HG03175 (cell line): ENCODE data around the gene ATXN10.
A peak's percentile ranks its signal among the peaks of the same experiment; 100 is the strongest.
"Not testable (repeated sequence)": the region's sequence is repeated elsewhere in the genome, so short reads cannot be mapped to it uniquely, and the experiment has no call there.

Experiments
- ATAC-seq: cut with Tn5 transposase; IDR thresholded peaks from one replicate; pipeline ENCODE4 v1.9.1; 2021; ENCODE audit warnings: mild to moderate bottlenecking, moderate library complexity; ENCODE audit not compliant: unreplicated experiment

ATXN10 gene

DNA sequence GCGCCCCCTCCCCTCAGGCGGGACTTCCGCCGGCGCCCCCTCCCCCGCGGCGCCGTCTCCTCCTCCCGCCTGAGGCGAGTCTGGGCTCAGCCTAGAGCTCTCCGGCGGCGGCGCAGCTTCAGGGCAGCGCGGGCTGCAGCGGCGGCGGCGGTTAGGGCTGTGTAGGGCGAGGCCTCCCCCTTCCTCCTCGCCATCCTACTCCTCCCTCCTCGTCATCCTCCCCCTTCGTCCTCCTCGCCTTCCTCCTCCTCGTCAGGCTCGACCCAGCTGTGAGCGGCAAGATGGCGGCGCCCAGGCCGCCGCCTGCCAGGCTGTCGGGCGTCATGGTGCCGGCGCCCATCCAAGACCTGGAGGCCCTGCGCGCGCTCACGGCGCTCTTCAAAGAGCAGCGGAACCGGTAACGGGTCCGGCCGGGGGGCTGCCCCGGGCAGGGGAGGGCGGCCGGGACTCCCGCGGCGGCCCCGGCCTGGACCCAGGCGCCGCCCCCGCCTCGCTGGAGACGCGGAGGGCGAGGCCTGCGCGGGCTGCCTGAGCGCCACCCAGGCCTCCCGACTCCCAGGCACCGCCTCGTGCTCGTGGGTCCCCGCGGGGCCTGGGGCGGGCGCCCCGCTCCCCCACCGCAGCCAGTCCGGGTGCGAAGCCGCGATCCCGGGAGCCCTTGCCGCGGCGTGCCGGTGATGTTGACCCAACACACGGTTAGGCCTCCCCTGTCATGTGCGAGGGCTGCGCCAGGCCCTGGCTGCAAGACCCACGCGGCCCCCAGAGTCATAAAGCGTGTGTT, at the start of gene ATXN10:
Gene ATXN10 (plus strand): TSS at position 52 of the 781 bp plus-strand sequence. CDS start 230 bp downstream, at position 282.
- peak; percentile 56 for ATAC-seq

GRCh38 chr22:45621836-45622600, 49.6 kb upstream of the ATXN10 start:
- no peak for ATAC-seq

GRCh38 chr22:45623464-45624145, 48.0 kb upstream of the ATXN10 start:
- ATAC-seq = not testable (repeated sequence)

DNA sequence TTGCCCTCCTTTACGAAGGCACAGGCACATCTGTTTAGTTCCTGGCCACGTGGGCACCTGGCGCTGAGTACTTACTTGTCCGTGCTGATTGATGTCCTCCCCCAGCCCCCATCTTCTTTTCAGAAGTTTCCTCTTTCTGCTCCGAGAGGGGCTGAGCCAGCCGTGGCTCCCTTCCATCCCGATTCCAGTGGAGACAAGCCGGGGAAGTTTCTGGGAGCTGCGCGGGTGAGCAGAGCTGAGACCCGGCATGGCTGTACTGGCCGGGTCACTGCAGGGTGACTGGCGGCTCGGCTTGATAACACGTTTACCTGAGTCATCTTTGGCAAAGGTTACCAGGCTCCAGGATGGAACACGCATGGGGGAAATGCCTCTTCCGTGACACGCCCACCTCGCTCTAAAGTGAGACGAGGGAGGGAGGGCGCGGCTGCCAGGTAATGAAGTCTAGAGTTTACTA, 45.4 kb upstream of the ATXN10 start:
- no peak for ATAC-seq

DNA sequence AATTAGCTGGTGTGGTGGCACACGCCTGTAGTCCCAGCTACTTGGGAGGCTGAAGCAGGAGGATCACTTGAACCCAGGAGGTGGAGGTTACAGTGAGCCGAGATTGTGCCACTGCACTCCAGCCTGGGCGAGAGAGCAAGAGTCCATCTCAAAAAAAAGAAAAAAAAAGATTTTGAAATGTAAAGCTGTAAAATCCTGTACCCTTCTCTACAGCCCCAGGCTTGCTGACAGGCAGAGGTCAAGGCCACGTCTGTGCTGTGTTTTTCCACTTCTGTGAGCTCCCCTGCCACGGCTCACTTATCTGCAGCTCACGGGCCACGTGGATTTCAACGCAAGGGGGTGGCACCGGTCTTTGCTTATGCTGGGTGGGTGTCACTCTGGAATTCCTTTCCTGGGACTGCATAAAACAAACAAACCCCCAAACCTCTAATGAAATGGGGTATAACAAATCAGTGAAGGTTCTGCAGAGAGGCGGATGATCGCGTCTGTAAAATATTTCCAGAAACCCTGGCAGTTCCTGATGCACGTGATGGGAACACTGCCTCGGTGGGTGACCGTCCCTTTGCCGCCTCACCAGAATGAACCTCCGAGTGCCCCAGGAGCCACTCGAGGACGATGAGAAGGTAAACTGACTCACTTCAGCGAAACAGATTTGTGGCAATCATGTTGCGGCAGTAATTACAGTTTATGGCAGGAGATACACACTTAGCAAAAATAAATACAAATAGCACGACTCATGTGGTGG, 44.0 kb upstream of the ATXN10 start:
- no peak for ATAC-seq

GRCh38 chr22:45628515-45628914, 43.1 kb upstream of the ATXN10 start:
- no peak for ATAC-seq

DNA sequence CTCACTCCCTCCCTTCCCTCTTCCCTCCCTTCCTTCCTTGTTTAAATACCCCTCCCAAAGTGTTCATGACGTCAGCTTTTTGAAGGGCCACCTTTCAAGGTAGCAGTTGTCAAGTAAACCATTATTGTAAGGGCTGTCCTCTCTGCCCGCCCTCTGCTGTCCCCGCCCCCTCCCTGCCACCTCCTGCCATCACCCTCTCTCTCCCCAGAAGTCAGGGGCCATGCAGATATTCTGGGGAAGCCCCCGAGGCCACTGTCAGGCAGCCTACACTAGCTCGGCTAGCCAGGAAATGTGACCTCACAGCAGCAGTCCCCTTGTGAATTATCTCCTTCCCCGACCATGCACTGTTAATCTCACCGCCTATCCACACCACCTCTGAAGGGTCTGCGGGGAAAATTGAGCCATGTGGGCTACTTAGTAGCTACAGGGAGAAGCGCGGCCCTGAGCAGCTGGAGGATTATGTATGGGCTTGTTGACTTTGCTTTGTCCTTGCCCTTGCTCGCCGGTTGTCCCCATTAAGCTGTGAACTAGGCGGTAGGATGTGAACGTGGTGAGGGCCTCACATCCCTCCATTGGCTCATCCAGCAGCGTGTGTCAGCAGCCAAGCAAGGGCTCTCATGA, 42.1 kb upstream of the ATXN10 start:
- ATAC-seq = no peak

DNA sequence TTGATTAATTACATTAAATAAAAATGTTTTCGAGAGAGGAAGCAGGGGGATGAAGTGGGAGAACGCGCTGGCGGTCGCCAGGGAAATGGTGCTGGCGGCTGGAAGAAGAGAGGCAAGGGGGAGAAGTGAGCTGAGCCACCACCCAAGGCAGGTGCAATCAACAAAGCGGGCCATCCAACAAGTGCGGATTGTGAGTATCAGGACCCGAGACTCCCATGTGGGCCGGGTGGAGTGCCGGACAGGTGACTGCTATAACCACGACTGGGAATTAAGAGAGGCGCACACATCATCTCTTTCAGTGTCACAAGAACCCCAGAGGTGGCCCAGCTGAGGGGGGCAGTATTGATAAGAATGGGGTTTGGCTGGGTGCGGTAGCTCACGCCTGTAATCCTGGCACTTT, 41.2 kb upstream of the ATXN10 start:
- no peak for ATAC-seq

- ATAC-seq = no peak
Measured at GRCh38 chr22:45631140-45631840, 40.3 kb upstream of the ATXN10 start.

DNA sequence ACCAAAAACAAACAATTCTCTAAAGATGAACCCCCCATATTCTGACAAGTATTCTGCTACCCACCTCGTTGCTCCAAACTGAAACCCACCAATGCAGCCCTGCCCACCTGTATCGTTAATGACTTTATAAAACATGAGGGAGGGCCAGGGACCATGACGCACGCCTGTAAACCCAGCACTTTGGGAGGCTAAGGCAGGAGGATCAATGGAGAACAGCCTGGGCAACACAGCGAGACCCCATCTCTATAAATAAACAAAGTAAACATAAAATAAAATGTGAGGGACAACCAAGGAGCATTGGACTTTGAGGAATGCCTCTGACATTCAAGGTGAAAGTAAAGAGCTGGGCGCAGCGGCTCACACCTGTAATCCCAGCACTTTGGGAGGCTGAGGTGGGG, 39.8 kb upstream of the ATXN10 start:
- no peak for ATAC-seq

DNA sequence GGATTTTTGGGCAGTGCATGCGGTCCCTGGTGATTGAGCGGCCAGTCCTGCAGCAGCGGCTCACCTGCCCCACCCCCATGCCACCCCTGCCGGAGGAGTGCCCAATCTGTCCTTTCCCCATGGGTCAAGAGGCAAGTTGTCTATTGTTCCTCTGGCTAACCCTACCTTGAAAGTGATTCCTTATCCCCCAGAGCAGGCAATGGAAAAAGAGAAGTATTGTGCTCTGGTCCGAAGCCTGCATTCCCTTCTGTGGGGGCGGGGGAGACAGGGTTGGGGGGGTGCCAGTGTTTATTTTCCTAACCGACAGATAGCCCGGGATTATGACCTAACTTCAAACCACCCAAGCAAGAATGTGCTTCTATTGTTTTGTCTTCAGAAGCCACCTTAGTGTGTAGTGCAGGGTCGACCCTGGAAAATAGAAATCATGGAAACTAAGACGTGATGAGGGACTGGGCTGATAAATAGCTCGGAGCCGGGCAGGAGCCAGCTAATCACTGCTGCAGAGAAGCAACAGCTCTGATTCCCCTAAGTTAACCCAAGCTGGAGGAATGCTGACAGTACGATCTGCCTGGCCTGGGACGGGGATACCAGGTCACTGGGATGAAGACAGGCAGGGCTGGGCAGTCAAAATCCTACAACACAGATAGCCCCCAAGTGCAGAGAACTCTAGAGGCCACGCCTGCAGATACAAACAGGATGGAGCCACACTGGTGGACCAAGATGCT, 38.7 kb upstream of the ATXN10 start:
- ATAC-seq = no peak

DNA sequence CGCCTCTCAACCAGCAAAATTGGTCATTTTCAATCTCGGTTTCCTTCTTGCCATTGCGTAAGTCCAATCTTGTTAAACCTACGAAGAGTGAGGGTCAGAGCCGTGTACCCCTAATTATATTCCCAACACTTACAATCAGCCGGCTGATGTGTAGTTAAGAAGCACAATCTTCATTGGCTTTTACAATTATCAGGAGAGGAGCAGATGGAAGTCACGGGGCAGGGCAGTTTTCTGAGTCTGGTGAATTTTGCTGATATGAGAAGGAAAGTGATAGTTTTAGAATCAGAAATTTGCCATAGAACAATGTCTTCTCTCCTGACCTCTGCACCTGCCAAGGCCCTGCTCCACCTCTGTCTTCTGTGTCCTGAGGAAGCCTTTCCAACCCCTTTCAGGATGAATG, 35.0 kb upstream of the ATXN10 start:
- ATAC-seq = no peak

- no peak for ATAC-seq
Measured at GRCh38 chr22:45638197-45638596, 33.4 kb upstream of the ATXN10 start.

- no peak for ATAC-seq
Measured at GRCh38 chr22:45638834-45639746, 32.5 kb upstream of the ATXN10 start.

GRCh38 chr22:45639747-45640102, 31.9 kb upstream of the ATXN10 start:
- no peak for ATAC-seq

DNA sequence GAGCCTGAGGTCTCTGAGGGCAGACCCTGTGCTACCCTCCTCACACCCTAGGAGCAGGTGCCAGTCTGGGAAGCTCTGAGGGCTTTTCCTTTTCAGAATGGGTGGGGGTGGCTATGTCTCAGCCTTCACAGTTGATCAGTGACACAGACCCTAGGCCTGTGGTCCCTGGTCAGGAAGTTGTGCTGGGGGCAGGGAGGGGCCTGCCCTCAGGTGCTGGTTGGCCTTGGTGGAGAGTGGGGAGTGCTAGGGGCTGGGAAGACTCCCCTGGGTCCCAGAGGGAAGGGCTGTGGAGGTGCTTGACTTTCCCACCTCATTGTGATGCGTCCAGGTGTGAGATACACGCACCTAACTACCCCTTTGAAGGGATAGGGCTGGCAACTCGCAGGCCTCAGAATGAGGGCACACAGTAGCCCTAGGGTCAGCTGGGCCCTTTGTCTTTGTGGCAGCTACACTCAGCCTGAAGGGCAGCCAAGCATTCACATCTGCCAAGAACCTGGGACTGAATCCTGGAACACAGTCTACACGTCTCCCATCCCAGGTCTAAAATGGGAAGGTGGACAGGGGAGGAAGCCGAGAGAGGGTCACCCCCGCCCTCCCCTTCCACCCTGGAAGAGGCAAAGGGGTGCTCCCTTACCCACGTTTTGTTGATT, 31.2 kb upstream of the ATXN10 start:
- ATAC-seq = no peak

DNA sequence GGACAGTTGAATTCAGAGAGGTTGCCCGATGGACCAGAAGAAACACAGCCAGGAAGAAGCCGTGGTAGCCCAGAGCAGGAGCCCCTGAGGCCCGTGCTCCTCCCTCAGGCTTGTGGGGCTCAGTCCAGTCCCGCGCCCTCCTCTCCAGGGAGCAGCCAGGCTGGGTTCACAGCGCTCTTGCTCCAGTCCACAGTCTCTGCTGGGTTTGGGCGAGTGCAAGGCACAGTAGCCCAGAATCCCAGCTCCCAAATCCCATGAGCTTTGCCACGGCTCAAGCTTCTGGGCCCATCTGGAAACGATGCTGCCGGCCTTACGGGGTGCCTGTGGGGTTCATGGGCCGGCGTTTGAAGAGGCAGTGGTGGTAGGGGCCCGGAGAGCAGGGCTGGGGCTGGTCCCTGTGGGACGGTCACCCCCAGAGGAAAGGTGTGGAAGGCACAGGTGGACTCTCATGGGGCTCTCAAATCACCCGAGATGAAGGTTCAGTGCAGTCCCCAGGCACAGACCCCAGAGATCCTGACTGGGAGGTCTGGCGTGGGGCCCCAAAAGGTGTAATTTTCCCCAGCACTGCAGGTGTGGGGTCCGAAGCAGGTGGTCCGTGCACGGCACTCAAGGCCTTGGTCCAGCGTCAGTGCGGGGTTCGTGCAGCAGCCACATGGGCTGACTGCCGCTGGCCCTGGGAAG, 30.6 kb upstream of the ATXN10 start:
- no peak for ATAC-seq
